Measurements from ENCODE around the gene CMTM6.
A peak's percentile ranks its signal among the peaks of the same experiment; 100 is the strongest.

CMTM6 gene

DNA sequence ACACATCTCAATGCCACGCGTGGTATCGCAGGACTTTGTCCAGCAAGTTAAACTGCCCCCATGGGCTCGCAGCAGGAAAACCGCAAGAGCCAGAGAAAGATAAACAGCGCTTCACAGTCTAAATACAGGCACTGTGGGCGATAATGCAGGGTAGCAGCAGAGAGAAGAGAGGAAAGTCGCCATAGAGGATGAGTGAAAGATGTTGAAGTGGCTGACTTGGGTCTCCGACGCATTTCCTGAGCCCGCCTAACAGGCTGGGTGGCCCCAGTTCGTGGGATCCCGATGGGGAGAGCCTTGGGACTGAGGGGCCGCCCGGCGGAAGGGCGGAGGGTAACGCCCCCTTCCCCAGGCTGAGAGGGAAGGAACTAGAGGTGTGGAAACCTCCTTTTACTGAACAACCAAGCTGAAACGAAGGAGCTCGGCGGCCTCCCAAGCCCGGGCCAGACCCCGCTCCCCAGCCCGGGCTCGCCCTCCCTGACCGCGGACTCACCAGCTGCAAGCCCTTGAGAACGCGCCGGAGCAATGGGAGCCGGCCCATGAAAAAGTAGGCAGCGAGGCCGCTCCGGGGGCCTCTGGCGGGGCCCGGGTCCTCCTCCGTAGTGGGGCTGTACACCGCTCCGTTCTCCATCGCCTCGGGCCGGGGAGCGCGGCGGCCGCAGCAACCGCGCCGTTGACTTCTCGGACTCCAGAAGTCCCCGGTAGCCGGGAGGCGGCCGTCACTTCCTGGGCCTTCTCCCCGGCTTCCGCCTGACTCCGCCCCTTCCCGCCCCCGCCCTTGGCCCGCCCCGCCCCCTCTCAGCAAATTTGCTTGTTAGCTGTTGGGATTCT lies at the start of gene CMTM6:
TSS of gene CMTM6 (minus strand) at position 735 of the 828 bp plus-strand sequence. CDS start at position 628, 107 bp downstream.
- H3K9me2 ChIP-seq (replicated peaks; ENCODE audit: low read depth, low read length), result no peaks in the 10 kb centered on the region
- H4K20me1 ChIP-seq (ENCODE audit: insufficient read depth, low read length, poor library complexity, severe bottlenecking), result peaks cover 39% of the 10 kb centered on the region
- H3F3A ChIP-seq (ENCODE audit: low read depth), result peaks cover 4% of the 10 kb centered on the region
- peak within 1 kb of the TSS; percentile 94 for H3K4me2 ChIP-seq (ENCODE audit: low read depth, low read length, poor library complexity, severe bottlenecking)
- H3K79me2 ChIP-seq (ENCODE audit: insufficient read depth, low read length), result peaks cover 47% of the 10 kb centered on the region
- peak within 1 kb of the TSS; percentile 82 for H3K4me3 ChIP-seq (ENCODE audit: low read length, poor library complexity, severe bottlenecking)
- H3K4me1 ChIP-seq (ENCODE audit: insufficient read depth, low read length, poor library complexity, severe bottlenecking), result peaks cover 46% of the 10 kb centered on the region
- peak within 1 kb of the TSS; percentile 99 for H2AFZ ChIP-seq (ENCODE audit: low read length)
- H3K9ac ChIP-seq (ENCODE audit: low read depth, low read length, poor library complexity, severe bottlenecking), result peak within 1 kb of the TSS; percentile 91
- H3K9me3 ChIP-seq (ENCODE audit: insufficient read depth, low read depth, low read length), result no peaks in the 10 kb centered on the region
- H3K36me3 ChIP-seq (ENCODE audit: insufficient read depth, low read length), result no peaks in the 10 kb centered on the region
- H3K27me3 ChIP-seq (ENCODE audit: insufficient read depth, low read length, poor library complexity, severe bottlenecking), result no peaks in the 10 kb centered on the region
- TF ChIP-seq CTCF (conservative IDR thresholded peaks at IDR 0.05; ENCODE audit: low read length) (no peak), EZH2phosphoT487 (IDR thresholded peaks at IDR 0.05; ENCODE audit: borderline replicate concordance) (no peak)

GRCh38 chr3:32552013-32552412 lies 49.4 kb upstream of the CMTM6 start:
- H3F3A ChIP-seq (ENCODE audit: low read depth), result no peaks in the 10 kb centered on the region
- no peaks in the 10 kb centered on the region for H3K27me3 ChIP-seq (ENCODE audit: insufficient read depth, low read length, poor library complexity, severe bottlenecking)
- H4K20me1 ChIP-seq (ENCODE audit: insufficient read depth, low read length, poor library complexity, severe bottlenecking), result peaks cover 76% of the 10 kb centered on the region
- no peaks in the 10 kb centered on the region for H3K36me3 ChIP-seq (ENCODE audit: insufficient read depth, low read length)
- no peak overlapping the region for H2AFZ ChIP-seq (ENCODE audit: low read length)
- peak overlapping the region; percentile 5 for H3K4me2 ChIP-seq (ENCODE audit: low read depth, low read length, poor library complexity, severe bottlenecking)
- H3K4me1 ChIP-seq (ENCODE audit: insufficient read depth, low read length, poor library complexity, severe bottlenecking), result peaks cover 7% of the 10 kb centered on the region
- H3K9me2 ChIP-seq (replicated peaks; ENCODE audit: low read depth, low read length), result no peaks in the 10 kb centered on the region
- no peak overlapping the region for H3K4me3 ChIP-seq (ENCODE audit: low read length, poor library complexity, severe bottlenecking)
- TF ChIP-seq CTCF (conservative IDR thresholded peaks at IDR 0.05; ENCODE audit: low read length) (no peak), EZH2phosphoT487 (IDR thresholded peaks at IDR 0.05; ENCODE audit: borderline replicate concordance) (no peak)
- H3K9me3 ChIP-seq (ENCODE audit: insufficient read depth, low read depth, low read length), result no peaks in the 10 kb centered on the region
- H3K9ac ChIP-seq (ENCODE audit: low read depth, low read length, poor library complexity, severe bottlenecking), result no peak overlapping the region
- H3K79me2 ChIP-seq (ENCODE audit: insufficient read depth, low read length), result peaks cover 94% of the 10 kb centered on the region

GRCh38 chr3:32551496-32551895 lies 48.8 kb upstream of the CMTM6 start:
- H4K20me1 ChIP-seq (ENCODE audit: insufficient read depth, low read length, poor library complexity, severe bottlenecking), result peaks cover 77% of the 10 kb centered on the region
- H3K9me3 ChIP-seq (ENCODE audit: insufficient read depth, low read depth, low read length), result no peaks in the 10 kb centered on the region
- no peaks in the 10 kb centered on the region for H3F3A ChIP-seq (ENCODE audit: low read depth)
- H2AFZ ChIP-seq (ENCODE audit: low read length), result no peak overlapping the region
- no peaks in the 10 kb centered on the region for H3K9me2 ChIP-seq (replicated peaks; ENCODE audit: low read depth, low read length)
- H3K4me3 ChIP-seq (ENCODE audit: low read length, poor library complexity, severe bottlenecking), result no peak overlapping the region
- no peaks in the 10 kb centered on the region for H3K27me3 ChIP-seq (ENCODE audit: insufficient read depth, low read length, poor library complexity, severe bottlenecking)
- H3K36me3 ChIP-seq (ENCODE audit: insufficient read depth, low read length), result no peaks in the 10 kb centered on the region
- peaks cover 7% of the 10 kb centered on the region for H3K4me1 ChIP-seq (ENCODE audit: insufficient read depth, low read length, poor library complexity, severe bottlenecking)
- H3K9ac ChIP-seq (ENCODE audit: low read depth, low read length, poor library complexity, severe bottlenecking), result no peak overlapping the region
- TF ChIP-seq CTCF (conservative IDR thresholded peaks at IDR 0.05; ENCODE audit: low read length), result no peak
- no peak for TF ChIP-seq EZH2phosphoT487 (IDR thresholded peaks at IDR 0.05; ENCODE audit: borderline replicate concordance)
- peaks cover 93% of the 10 kb centered on the region for H3K79me2 ChIP-seq (ENCODE audit: insufficient read depth, low read length)
- peak overlapping the region; percentile 5 for H3K4me2 ChIP-seq (ENCODE audit: low read depth, low read length, poor library complexity, severe bottlenecking)
